ENCODE measurements around the gene SDR42E2.

Gene SDR42E2

GRCh38 chr16:22219389-22220068 lies 57.2 kb downstream of the SDR42E2 start:
- Histone ChIP-seq H3K4me3 (ENCODE audit: low read depth in 1 of 2, low read length in 2 of 2) (no peak overlapping the region), H3K27me3 (ENCODE audit: control insufficient read depth in 1 of 2, insufficient read depth in 2 of 2, low read length in 2 of 2) (no peaks in the 10 kb centered on the region), H3K9me3 (ENCODE audit: low read length) (no peaks in the 10 kb centered on the region), H3K36me3 (ENCODE audit: insufficient read depth, low read length) (peaks cover 4% of the 10 kb centered on the region), H3K27ac (ENCODE audit: low read depth, low read length) (no peak overlapping the region), H3K4me1 (ENCODE audit: insufficient read depth, low read length) (peaks cover 28% of the 10 kb centered on the region), H3K9ac (ENCODE audit: low read length) (no peak overlapping the region)

GRCh38 chr16:22220069-22220440 lies 57.7 kb downstream of the SDR42E2 start:
- Histone ChIP-seq H3K4me1 (ENCODE audit: insufficient read depth, low read length) (peaks cover 33% of the 10 kb centered on the region), H3K9me3 (ENCODE audit: low read length) (no peaks in the 10 kb centered on the region), H3K36me3 (ENCODE audit: insufficient read depth, low read length) (peaks cover 2% of the 10 kb centered on the region), H3K27ac (ENCODE audit: low read depth, low read length) (no peak overlapping the region), H3K4me3 (ENCODE audit: low read depth in 1 of 2, low read length in 2 of 2) (no peak overlapping the region), H3K9ac (ENCODE audit: low read length) (no peak overlapping the region), H3K27me3 (ENCODE audit: control insufficient read depth in 1 of 2, insufficient read depth in 2 of 2, low read length in 2 of 2) (no peaks in the 10 kb centered on the region)

- no peak overlapping the region for H3K4me3 ChIP-seq (ENCODE audit: low read depth in 1 of 2, low read length in 2 of 2)
- H3K27me3 ChIP-seq (ENCODE audit: control insufficient read depth in 1 of 2, insufficient read depth in 2 of 2, low read length in 2 of 2): no peaks in the 10 kb centered on the region
- H3K4me1 ChIP-seq (ENCODE audit: insufficient read depth, low read length): peaks cover 37% of the 10 kb centered on the region
- H3K9ac ChIP-seq (ENCODE audit: low read length): no peak overlapping the region
- no peaks in the 10 kb centered on the region for H3K36me3 ChIP-seq (ENCODE audit: insufficient read depth, low read length)
- no peaks in the 10 kb centered on the region for H3K9me3 ChIP-seq (ENCODE audit: low read length)
- no peak overlapping the region for H3K27ac ChIP-seq (ENCODE audit: low read depth, low read length)
Measured at GRCh38 chr16:22220714-22221113, 58.4 kb downstream of the SDR42E2 start.

GRCh38 chr16:22222006-22222405 lies 59.7 kb downstream of the SDR42E2 start:
- no peaks in the 10 kb centered on the region for H3K27me3 ChIP-seq (ENCODE audit: control insufficient read depth in 1 of 2, insufficient read depth in 2 of 2, low read length in 2 of 2)
- peaks cover 27% of the 10 kb centered on the region for H3K4me1 ChIP-seq (ENCODE audit: insufficient read depth, low read length)
- no peak overlapping the region for H3K4me3 ChIP-seq (ENCODE audit: low read depth in 1 of 2, low read length in 2 of 2)
- no peak overlapping the region for H3K9ac ChIP-seq (ENCODE audit: low read length)
- H3K36me3 ChIP-seq (ENCODE audit: insufficient read depth, low read length): peaks cover 4% of the 10 kb centered on the region
- no peak overlapping the region for H3K27ac ChIP-seq (ENCODE audit: low read depth, low read length)
- H3K9me3 ChIP-seq (ENCODE audit: low read length): no peaks in the 10 kb centered on the region

- peaks cover 5% of the 10 kb centered on the region for H3K36me3 ChIP-seq (ENCODE audit: insufficient read depth, low read length)
- no peaks in the 10 kb centered on the region for H3K27me3 ChIP-seq (ENCODE audit: control insufficient read depth in 1 of 2, insufficient read depth in 2 of 2, low read length in 2 of 2)
Measured at GRCh38 chr16:22222998-22223397, 60.7 kb downstream of the SDR42E2 start.

GRCh38 chr16:22225060-22225459 lies 62.8 kb downstream of the SDR42E2 start:
- H3K27me3 ChIP-seq (ENCODE audit: control insufficient read depth in 1 of 2, insufficient read depth in 2 of 2, low read length in 2 of 2): no peaks in the 10 kb centered on the region
- peaks cover 13% of the 10 kb centered on the region for H3K4me1 ChIP-seq (ENCODE audit: insufficient read depth, low read length)
- peaks cover 17% of the 10 kb centered on the region for H3K36me3 ChIP-seq (ENCODE audit: insufficient read depth, low read length)
- no peaks in the 10 kb centered on the region for H3K9me3 ChIP-seq (ENCODE audit: low read length)
- no peak overlapping the region for H3K4me3 ChIP-seq (ENCODE audit: low read depth in 1 of 2, low read length in 2 of 2)
- H3K27ac ChIP-seq (ENCODE audit: low read depth, low read length): peak overlapping the region; percentile 51
- no peak overlapping the region for H3K9ac ChIP-seq (ENCODE audit: low read length)

More at GRCh38 chr16:22222998-22223397, 60.7 kb downstream of the SDR42E2 start:
- H3K27ac ChIP-seq (ENCODE audit: low read depth, low read length): no peak overlapping the region
- no peak overlapping the region for H3K9ac ChIP-seq (ENCODE audit: low read length)
- H3K9me3 ChIP-seq (ENCODE audit: low read length): no peaks in the 10 kb centered on the region
- H3K4me3 ChIP-seq (ENCODE audit: low read depth in 1 of 2, low read length in 2 of 2): no peak overlapping the region
- H3K4me1 ChIP-seq (ENCODE audit: insufficient read depth, low read length): peaks cover 25% of the 10 kb centered on the region

GRCh38 chr16:22229889-22230288 lies 67.6 kb downstream of the SDR42E2 start:
- Histone ChIP-seq H3K9me3 (ENCODE audit: low read length) (no peaks in the 10 kb centered on the region), H3K4me3 (ENCODE audit: low read depth in 1 of 2, low read length in 2 of 2) (no peak overlapping the region), H3K36me3 (ENCODE audit: insufficient read depth, low read length) (peaks cover 24% of the 10 kb centered on the region), H3K27me3 (ENCODE audit: control insufficient read depth in 1 of 2, insufficient read depth in 2 of 2, low read length in 2 of 2) (no peaks in the 10 kb centered on the region), H3K9ac (ENCODE audit: low read length) (no peak overlapping the region), H3K27ac (ENCODE audit: low read depth, low read length) (no peak overlapping the region), H3K4me1 (ENCODE audit: insufficient read depth, low read length) (peaks cover 13% of the 10 kb centered on the region)

GRCh38 chr16:22232277-22233036 lies 70.2 kb downstream of the SDR42E2 start:
- H3K27ac ChIP-seq (ENCODE audit: low read depth, low read length): peak overlapping the region; percentile 52
- no peak overlapping the region for H3K4me3 ChIP-seq (ENCODE audit: low read depth in 1 of 2, low read length in 2 of 2)
- peaks cover 7% of the 10 kb centered on the region for H3K4me1 ChIP-seq (ENCODE audit: insufficient read depth, low read length)
- H3K36me3 ChIP-seq (ENCODE audit: insufficient read depth, low read length): peaks cover 24% of the 10 kb centered on the region
- H3K9ac ChIP-seq (ENCODE audit: low read length): no peak overlapping the region
- no peaks in the 10 kb centered on the region for H3K9me3 ChIP-seq (ENCODE audit: low read length)
- no peaks in the 10 kb centered on the region for H3K27me3 ChIP-seq (ENCODE audit: control insufficient read depth in 1 of 2, insufficient read depth in 2 of 2, low read length in 2 of 2)

GRCh38 chr16:22233037-22233372 lies 70.7 kb downstream of the SDR42E2 start:
- Histone ChIP-seq H3K9ac (ENCODE audit: low read length) (no peak overlapping the region), H3K27me3 (ENCODE audit: control insufficient read depth in 1 of 2, insufficient read depth in 2 of 2, low read length in 2 of 2) (no peaks in the 10 kb centered on the region), H3K27ac (ENCODE audit: low read depth, low read length) (peak overlapping the region; percentile 52), H3K36me3 (ENCODE audit: insufficient read depth, low read length) (peaks cover 23% of the 10 kb centered on the region), H3K9me3 (ENCODE audit: low read length) (no peaks in the 10 kb centered on the region), H3K4me3 (ENCODE audit: low read depth in 1 of 2, low read length in 2 of 2) (no peak overlapping the region), H3K4me1 (ENCODE audit: insufficient read depth, low read length) (peaks cover 7% of the 10 kb centered on the region)

GRCh38 chr16:22235839-22236745 lies 73.8 kb downstream of the SDR42E2 start:
- H3K27ac ChIP-seq (ENCODE audit: low read depth, low read length): no peak overlapping the region
- H3K9me3 ChIP-seq (ENCODE audit: low read length): no peaks in the 10 kb centered on the region
- no peaks in the 10 kb centered on the region for H3K27me3 ChIP-seq (ENCODE audit: control insufficient read depth in 1 of 2, insufficient read depth in 2 of 2, low read length in 2 of 2)
- H3K36me3 ChIP-seq (ENCODE audit: insufficient read depth, low read length): peaks cover 13% of the 10 kb centered on the region
- H3K9ac ChIP-seq (ENCODE audit: low read length): no peak overlapping the region
- H3K4me1 ChIP-seq (ENCODE audit: insufficient read depth, low read length): peaks cover 26% of the 10 kb centered on the region
- no peak overlapping the region for H3K4me3 ChIP-seq (ENCODE audit: low read depth in 1 of 2, low read length in 2 of 2)

- no peaks in the 10 kb centered on the region for H3K9me3 ChIP-seq (ENCODE audit: low read length)
- no peak overlapping the region for H3K27ac ChIP-seq (ENCODE audit: low read depth, low read length)
- H3K27me3 ChIP-seq (ENCODE audit: control insufficient read depth in 1 of 2, insufficient read depth in 2 of 2, low read length in 2 of 2): no peaks in the 10 kb centered on the region
- H3K9ac ChIP-seq (ENCODE audit: low read length): no peak overlapping the region
- H3K36me3 ChIP-seq (ENCODE audit: insufficient read depth, low read length): peaks cover 13% of the 10 kb centered on the region
- H3K4me1 ChIP-seq (ENCODE audit: insufficient read depth, low read length): peaks cover 19% of the 10 kb centered on the region
- H3K4me3 ChIP-seq (ENCODE audit: low read depth in 1 of 2, low read length in 2 of 2): no peak overlapping the region
Measured at GRCh38 chr16:22239131-22239805, 77.0 kb downstream of the SDR42E2 start.

Measured in muscle layer of colon (tissue), 2 donors.